Heart right ventricle (tissue), 16 donors: ENCODE results near the gene PODN. TPM values are rescaled to one million over a fixed set of nuclear protein-coding genes. Genes with fewer than 3 reads are reported as not detected.
A peak's percentile ranks its signal among the peaks of the same experiment; 100 is the strongest.

Experiments used
- ATAC-seq, 8 donors: fragments of 200-7000 bp; cut with Tn5 transposase; one replicate each; pipeline ENCODE4 v1.9.1; 2020; ENCODE audit warnings: mild to moderate bottlenecking in 8 of 8, moderate library complexity in 8 of 8, moderate number of reproducible peaks in 1 of 8
- DNase-seq, 2 donors: peaks; one replicate each; pipeline ENCODE4 v3.0.0-alpha.2; 2020
- H3K27ac ChIP-seq, 10 donors: fragments of 200-600 bp; sonication (generic) in 2 of 10; one replicate each; pipeline versions ENCODE4 v1.5.0 to v1.8.0; 2020 to 2022; ENCODE audit warnings: mild to moderate bottlenecking in 3 of 10
- H3K27me3 ChIP-seq, 7 donors: fragments of 200-600 bp; one replicate each; pipeline ENCODE4 v1.8.0; 2021 to 2022; ENCODE audit warnings: mild to moderate bottlenecking in 2 of 7
- H3K36me3 ChIP-seq, 9 donors: fragments of 200-600 bp; sonication (generic) in 1 of 9; one replicate each; pipeline versions ENCODE4 v1.5.0 to v1.8.0; 2020 to 2022; ENCODE audit warnings: mild to moderate bottlenecking in 2 of 9
- H3K4me1 ChIP-seq, 9 donors: fragments of 200-600 bp; sonication (generic) in 1 of 9; one replicate each; pipeline versions ENCODE4 v1.5.0 to v1.8.0; 2020 to 2022; ENCODE audit warnings: mild to moderate bottlenecking in 4 of 9
- H3K4me3 ChIP-seq, 10 donors: fragments of 200-600 bp; sonication (generic) in 2 of 10; one replicate each; pipeline versions ENCODE4 v1.5.0 to v1.8.0; 2020 to 2022; ENCODE audit warnings: mild to moderate bottlenecking in 7 of 10, moderate library complexity in 2 of 10
- H3K9me3 ChIP-seq, 11 donors: fragments of 200-600 bp in 10 of 11; sonication (generic) in 2 of 11; one replicate each; pipeline versions ENCODE4 v1.5.0 to v1.8.0; 2013 to 2022; ENCODE audit warnings: mild to moderate bottlenecking in 2 of 11, control low read depth in 1 of 11, moderate library complexity in 1 of 11
- CTCF ChIP-seq, 9 donors: fragments of 200-600 bp; sonication (generic) in 2 of 9; IDR thresholded peaks; one replicate each; pipeline versions ENCODE4 v1.5.0 to v1.8.0; 2021 to 2022; ENCODE audit warnings: antibody characterized with exemption in 9 of 9, mild to moderate bottlenecking in 5 of 9, moderate library complexity in 1 of 9
- WGBS, 2 donors: extraction: QIAGEN DNeasy Blood & Tissue Kit; methylation state at CpG; one replicate each; pipeline ENCODE4 v1.1.7; 2013; ENCODE audit warnings: inconsistent platforms in 1 of 2; 5-methylcytosine and 5-hydroxymethylcytosine counted together
- intact Hi-C, 10 donors: fragments of 100-400 bp; cut with DNase I; formaldehyde crosslinking; loops; one replicate each; pipeline versions ENCODE4 v1.11.1 to v1.14.2; 2022
- polyA plus RNA-seq, 2 donors: library from polyadenylated mRNA; stranded (reverse); fragments of 200-250 nt; gene quantifications; one replicate each; pipeline ENCODE4 v1.2.3, GENCODE V29; 2013
- total RNA-seq, 10 donors: library from RNA; stranded (reverse); fragmentation: NEBNext Ultra II Directional in 3 of 10; extraction: Animal tissue kit (Norgen Biotek cat#: 25700) in 3 of 10; gene quantifications; one replicate each; pipeline versions ENCODE4 v1.2.1 to v1.2.4, GENCODE V29; 2021 to 2023
- donor health status: Arrhythmogenic right ventricular cardiomyopathy.
- donor health status: ischemic (EF 13 %, LVEDD 7.1; RV severe dilation, severe dysfunction).
- donor health status: healthy with polysubstance abuse.
- donor health status: DM: no; HTN: yes; CAD: no.
- donor health status: DM: no; HTN: no; CAD: no.
- donor health status: ischemic (EF 25% LVEDD 6.9; RV normal size, moderate dysfunction).
- donor health status: ischemic (EF 25% LVEDD 5.7; RV mildly dilated, moderate dysfunction).
- donor health status: healthy.
- donor health status: DM: yes; HTN: yes; CAD: no.
- donor health status: Ischemic cardiomyopathy.
- donor health status: ischemic (EF 35%, LVEDD 5.7; RV mildly dilated, moderate dysfunction).
- donor health status: nonischemic (EF 11% LVEDD 7.7; RV severe dilation, severe dysfunction).
- donor health status: DM: yes; HTN: yes; CAD: no.
- donor health status: PGD.
- donor health status: ischemic (EF 29% LVEDD 5.4; RV normal size, mild dysfunction).
- donor health status: nonischemic (EF 23%, LVEDD 6.1; RV moderate dilation, normal function).

The PODN gene
- total and polyA plus RNA-seq, 12 donors: 11.2 to 27.4 (median 15.4) TPM

GRCh38 chr1:53089478-53090226 is 27.6 kb downstream of the PODN start:
- WGBS, 2 donors: 88 to 91% methylated on average over 11 of the region's 11 CpGs
- intact Hi-C loops: no loop called here

GRCh38 chr1:53090227-53091147 is 28.5 kb downstream of the PODN start:
- ATAC-seq: peak in 7 of 8 donors; percentile 18 to 47 (median 28)
- peak overlapping the region in 3 of 10 donors; percentile 10 to 38 (median 27) for H3K4me3 ChIP-seq
- intact Hi-C loops: no loop called here

More at GRCh38 chr1:53089478-53090226, 27.6 kb downstream of the PODN start:
- H3K27ac ChIP-seq: peak overlapping the region in 1 of 10 donors; percentile 70
- H3K27me3 ChIP-seq: no peaks in the 10 kb centered on the region
- TF ChIP-seq CTCF (IDR thresholded peaks at IDR 0.05): no peak
- ATAC-seq (no peak), DNase-seq (no peak)
- H3K9me3 ChIP-seq: no peaks in the 10 kb centered on the region
- H3K36me3 ChIP-seq: peaks cover 0 to 7% (median 0%) of the 10 kb centered on the region in 9 donors
- peak overlapping the region in 3 of 10 donors; percentile 10 to 38 (median 27) for H3K4me3 ChIP-seq
- peaks cover 7 to 47% (median 27%) of the 10 kb centered on the region in 9 donors for H3K4me1 ChIP-seq

GRCh38 chr1:53091841-53092645 is 30.0 kb downstream of the PODN start:
- peak; percentile 18 to 83 (median 73) for ATAC-seq

More at GRCh38 chr1:53090227-53091147, 28.5 kb downstream of the PODN start:
- Histone ChIP-seq H3K27ac (peak overlapping the region in 6 of 10 donors; percentile 7 to 70 (median 39)), H3K4me1 (peaks cover 7 to 50% (median 27%) of the 10 kb centered on the region in 9 donors), H3K36me3 (no peaks in the 10 kb centered on the region), H3K27me3 (no peaks in the 10 kb centered on the region), H3K9me3 (no peaks in the 10 kb centered on the region)
- no peak for TF ChIP-seq CTCF (IDR thresholded peaks at IDR 0.05)
- 82 to 85% methylated on average over 37 of the region's 37 CpGs for WGBS, 2 donors
- peak in 1 of 2 donors; percentile 60 for DNase-seq

More at GRCh38 chr1:53091841-53092645, 30.0 kb downstream of the PODN start:
- peaks cover 7 to 37% (median 20%) of the 10 kb centered on the region in 9 donors for H3K4me1 ChIP-seq
- H3K27ac ChIP-seq: peak overlapping the region in 4 of 10 donors; percentile 5 to 70 (median 29)
- H3K4me3 ChIP-seq: no peak overlapping the region
- 74 to 77% methylated on average over 26 of the region's 26 CpGs for WGBS, 2 donors
- peaks cover 0 to 13% (median 0%) of the 10 kb centered on the region in 11 donors for H3K9me3 ChIP-seq
- intact Hi-C loops: no loop called here
- peak; percentile 74 to 80 for DNase-seq
- H3K36me3 ChIP-seq: no peaks in the 10 kb centered on the region
- no peaks in the 10 kb centered on the region for H3K27me3 ChIP-seq
- peak in 2 of 9 donors; percentile 4 to 16 for TF ChIP-seq CTCF (IDR thresholded peaks at IDR 0.05)
